ENCODE measurements around the gene LRRC8B. TPM values are rescaled to one million over a fixed set of nuclear protein-coding genes. Genes with fewer than 3 reads are reported as not detected.

Gene LRRC8B
- total and polyA plus RNA-seq, 9 of the 15 experiments (the other 6 are each of a cell fraction or from before 2014, with no cell fraction given), result 4.3 to 43.7 (median 14.4) TPM

- TF ChIP-seq KHSRP (IDR thresholded peaks at IDR 0.05) (no peak), ATF2 (CRISPR knock-in tag; IDR thresholded peaks at IDR 0.05) (no peak), ZNF586 (CRISPR knock-in tag; conservative IDR thresholded peaks at IDR 0.05) (no peak), RAD21 (CRISPR knock-in tag; conservative IDR thresholded peaks at IDR 0.05 in 1 of 2, IDR thresholded peaks at IDR 0.05 in 1 of 2) (no peak), RHOXF2B (CRISPR knock-in tag; conservative IDR thresholded peaks at IDR 0.05) (no peak), HMGN3 (IDR thresholded peaks at IDR 0.05; ENCODE audit: borderline replicate concordance, extremely low read depth, insufficient read length, low read depth, low read length) (no peak), CEBPB (tag; IDR thresholded peaks at IDR 0.05) (no peak)
Measured at GRCh38 chr1:89582571-89582970, 57.9 kb downstream of the LRRC8B start (continued).

- no peak for FAIRE-seq
- intact Hi-C loops (cut with micrococcal nuclease), result no loop called here
- no peak for TF ChIP-seq RREB1 (CRISPR knock-in tag; IDR thresholded peaks at IDR 0.05)
- TF ChIP-seq POLR2A (conservative IDR thresholded peaks at IDR 0.05), result no peak
Measured at GRCh38 chr1:89584211-89584610, 59.6 kb downstream of the LRRC8B start.

More at GRCh38 chr1:89584211-89584610, 59.6 kb downstream of the LRRC8B start:
- no TSS peak for BruUV-seq (replicated peaks)
- WGBS (ENCODE audit: insufficient coverage, low coverage, missing lambda C conversion rate), result 97% methylated on average over 2 of the region's 2 CpGs
- peaks cover 94% of the 10 kb centered on the region for H3K36me3 ChIP-seq (ENCODE audit: control insufficient read depth, insufficient read depth, low read length)
- H3K27me3 ChIP-seq (ENCODE audit: control insufficient read depth in 2 of 2, insufficient read depth in 2 of 2, low read length in 2 of 2), result no peaks in the 10 kb centered on the region
- H3K27ac ChIP-seq (ENCODE audit: extremely low read depth, low read depth, low read length), result no peak overlapping the region
- no peaks in the 10 kb centered on the region for H3K9me3 ChIP-seq (replicated peaks; ENCODE audit: control insufficient read depth, insufficient read depth, low read depth, low read length)
- CTCF ChIA-PET (ENCODE audit: low intra/inter-chr PET ratio), result no interaction called here
- DNase-seq (ENCODE audit: extremely low read depth in 1 of 4, low spot score in 3 of 4) (no peak), ATAC-seq (no peak)
- no peaks in the 10 kb centered on the region for H3K4me1 ChIP-seq (replicated peaks in 1 of 2; ENCODE audit: control insufficient read depth in 2 of 2, insufficient read depth in 2 of 2, low read length in 2 of 2)
- no peak overlapping the region for H3K4me3 ChIP-seq
- H3K9ac ChIP-seq (ENCODE audit: insufficient read depth in 1 of 2, low read depth in 2 of 2, low read length in 2 of 2), result no peak overlapping the region
- POLR2A ChIA-PET, result interaction anchor here (0.7 to 1.5 kb wide), 3 partner anchors 12 to 17 kb away, joined by 3 to 4 read pairs (median 4); no protein-coding TSS in a partner anchor
- H3K79me2 ChIP-seq (ENCODE audit: control insufficient read depth, insufficient read depth, low read length), result peaks cover 38% of the 10 kb centered on the region; the same call in 2 of the 3 replicates
- in situ Hi-C loops (cut with MboI), result no loop called here
- H2AFZ ChIP-seq (ENCODE audit: low read depth, low read length), result no peak overlapping the region
- no peaks in the 10 kb centered on the region; the same call in 1 of the 2 replicates for H4K20me1 ChIP-seq (replicated peaks; ENCODE audit: control insufficient read depth, insufficient read depth, low read length)
- no peak overlapping the region for H3K4me2 ChIP-seq (ENCODE audit: insufficient read depth, low read length)
- no peaks in the 10 kb centered on the region for H3K9me1 ChIP-seq (ENCODE audit: control insufficient read depth, insufficient read depth, low read length)
